ENCODE measurements around the gene LPCAT2.

- TF ChIP-seq CTCF (conservative IDR thresholded peaks at IDR 0.05 in 1 of 2, IDR thresholded peaks at IDR 0.05 in 1 of 2; ENCODE audit: extremely low read depth in 1 of 2, insufficient read depth in 1 of 2, low read depth in 1 of 2, low read length in 2 of 2) (no peak), EZH2 (IDR thresholded peaks at IDR 0.05; ENCODE audit: borderline replicate concordance, low read length) (no peak)
Measured at GRCh38 chr16:55623640-55624039, 114.8 kb downstream of the LPCAT2 start.

Data from mammary epithelial cell (primary cell).